Liver (tissue), 9 donors: ENCODE results near the gene ABCC9. TPM values are rescaled to one million over a fixed set of nuclear protein-coding genes. Genes with fewer than 3 reads are reported as not detected.

Source experiments
- DNase-seq: peaks from one replicate; pipeline ENCODE4 v3.0.0-alpha.2; 2017; ENCODE audit warnings: low spot score
- H3K27ac ChIP-seq, 2 donors: one replicate each; pipeline ENCODE4 v1.7.0; 2013; ENCODE audit warnings: inconsistent platforms in 2 of 2, low read length in 2 of 2, control low read depth in 1 of 2, low read depth in 1 of 2, mild to moderate bottlenecking in 1 of 2
- H3K27me3 ChIP-seq, 4 donors: one replicate each; pipeline versions ENCODE4 v1.6.1 to v1.7.0; 2013; ENCODE audit warnings: low read length in 3 of 4, inconsistent platforms in 1 of 4, mild to moderate bottlenecking in 1 of 4, moderate library complexity in 1 of 4; ENCODE audit not compliant: control insufficient read depth in 4 of 4, insufficient read depth in 4 of 4
- H3K36me3 ChIP-seq, 4 donors: one replicate each; pipeline versions ENCODE4 v1.6.1 to v1.7.0; 2013; ENCODE audit warnings: low read length in 3 of 4, mild to moderate bottlenecking in 3 of 4, low read depth in 1 of 4, moderate library complexity in 1 of 4; ENCODE audit not compliant: control insufficient read depth in 4 of 4, insufficient read depth in 3 of 4
- H3K4me1 ChIP-seq, 4 donors: one replicate each; pipeline versions ENCODE4 v1.6.1 to v1.7.0; 2013; ENCODE audit warnings: low read length in 3 of 4, mild to moderate bottlenecking in 3 of 4, moderate library complexity in 1 of 4; ENCODE audit not compliant: control insufficient read depth in 4 of 4, insufficient read depth in 4 of 4
- H3K4me3 ChIP-seq, 3 donors: one replicate each; pipeline versions ENCODE4 v1.6.1 to v1.7.0; 2013; ENCODE audit warnings: low read length in 3 of 3, control low read depth in 1 of 3, low read depth in 1 of 3, mild to moderate bottlenecking in 1 of 3
- H3K9ac ChIP-seq, 2 donors: one replicate each; pipeline ENCODE4 v1.7.0; 2013; ENCODE audit warnings: low read length in 2 of 2, mild to moderate bottlenecking in 2 of 2, moderate library complexity in 2 of 2, control low read depth in 1 of 2, low read depth in 1 of 2
- H3K9me3 ChIP-seq, 4 donors: one replicate each; pipeline versions ENCODE4 v1.6.1 to v1.7.0; 2013; ENCODE audit warnings: low read length in 3 of 4; ENCODE audit not compliant: control insufficient read depth in 4 of 4
- EGR1 ChIP-seq, 2 donors: IDR thresholded peaks; 2 replicates each; pipeline ENCODE4 v1.6.1; 2016 to 2018; ENCODE audit warnings: antibody characterized with exemption in 2 of 2, low read depth in 2 of 2
- FOXA1 ChIP-seq: IDR thresholded peaks from 2 replicates; pipeline ENCODE4 v1.6.1; 2016; ENCODE audit warnings: antibody characterized with exemption
- FOXA2 ChIP-seq: IDR thresholded peaks from 2 replicates; pipeline ENCODE4 v1.6.1; 2016; ENCODE audit warnings: antibody characterized with exemption
- GABPA ChIP-seq, 2 donors: IDR thresholded peaks in 1 of 2; conservative IDR thresholded peaks in 1 of 2; 2 replicates each; pipeline ENCODE4 v1.6.1; 2016; ENCODE audit warnings: antibody characterized with exemption in 2 of 2, mild to moderate bottlenecking in 1 of 2, moderate library complexity in 1 of 2
- HNF4A ChIP-seq, 2 donors: conservative IDR thresholded peaks; 2 replicates each; pipeline ENCODE4 v1.6.1; 2016; ENCODE audit warnings: antibody characterized with exemption in 2 of 2, mild to moderate bottlenecking in 2 of 2
- HNF4G ChIP-seq: IDR thresholded peaks from 2 replicates; pipeline ENCODE4 v1.6.1; 2016; ENCODE audit warnings: antibody characterized with exemption
- JUND ChIP-seq, 2 donors: IDR thresholded peaks; 2 replicates each; pipeline ENCODE4 v1.6.1; 2016; ENCODE audit warnings: antibody characterized with exemption in 2 of 2
- NR2F2 ChIP-seq: IDR thresholded peaks from 2 replicates; pipeline ENCODE4 v1.6.1; 2016; ENCODE audit warnings: antibody characterized with exemption
- RAD21 ChIP-seq, 2 donors: IDR thresholded peaks; 2 replicates each; pipeline ENCODE4 v1.6.1; 2016; ENCODE audit warnings: antibody characterized with exemption in 2 of 2, mild to moderate bottlenecking in 2 of 2
- REST ChIP-seq: IDR thresholded peaks from 2 replicates; pipeline ENCODE4 v1.6.1; 2016; ENCODE audit warnings: antibody characterized with exemption, mild to moderate bottlenecking
- RXRA ChIP-seq, 2 donors: IDR thresholded peaks; 2 replicates each; pipeline ENCODE4 v1.6.1; 2017 to 2018; ENCODE audit warnings: antibody characterized with exemption in 2 of 2, mild to moderate bottlenecking in 1 of 2
- SP1 ChIP-seq: IDR thresholded peaks from 2 replicates; pipeline ENCODE4 v1.6.1; 2018; ENCODE audit warnings: antibody characterized with exemption, mild to moderate bottlenecking
- TAF1 ChIP-seq: conservative IDR thresholded peaks from 2 replicates; pipeline ENCODE4 v1.6.1; 2016; ENCODE audit warnings: antibody characterized with exemption, mild to moderate bottlenecking
- YY1 ChIP-seq: IDR thresholded peaks from 2 replicates; pipeline ENCODE4 v1.6.1; 2016; ENCODE audit warnings: antibody characterized with exemption, mild to moderate bottlenecking
- ZBTB33 ChIP-seq: IDR thresholded peaks from 2 replicates; pipeline ENCODE4 v1.6.1; 2016; ENCODE audit warnings: antibody characterized with exemption
- WGBS: extraction: QIAGEN DNeasy Blood & Tissue Kit; methylation state at CpG from one replicate; pipeline ENCODE4 v1.1.7; 2013; 5-methylcytosine and 5-hydroxymethylcytosine counted together
- polyA plus RNA-seq, 2 donors: library from polyadenylated mRNA; stranded (reverse) in 1 of 2; unstranded in 1 of 2; fragments of 200-250 nt in 1 of 2; fragments of >200 nt in 1 of 2; fragmentation: Nextera tagmentation in 1 of 2; extraction: Ambion mirVana in 1 of 2; gene quantifications; one replicate each; pipeline versions ENCODE4 v1.2.1 to v1.2.3, GENCODE V29; 2013 to 2015
- total RNA-seq, 2 donors: library from RNA; depleted of rRNA; stranded (reverse); fragments of >200 nt; gene quantifications; one replicate each; pipeline ENCODE4 v1.2.3, GENCODE V29; 2014
- TF ChIP-seq, protein P1 (sequence below): IDR thresholded peaks from 2 replicates; pipeline ENCODE4 v1.6.1; 2016; ENCODE audit warnings: antibody characterized with exemption
- TF ChIP-seq, protein P2 (sequence below): IDR thresholded peaks from 2 replicates; pipeline ENCODE4 v1.6.1; 2016; ENCODE audit warnings: antibody characterized with exemption
- TF ChIP-seq, protein P3 (sequence below): fragments of 150-350 bp; IDR thresholded peaks from 2 replicates; pipeline ENCODE4 v1.5.1; 2017; ENCODE audit warnings: improper control_type of control experiment, low read depth, low read length; ENCODE audit not compliant: missing input control
- donor health status: healthy.
- donor health status: healthy.
- donor health status: healthy.
- donor health status: healthy.
- donor health status: healthy.

Gene ABCC9
- total and polyA plus RNA-seq, 4 donors = 2.7 to 55.6 (median 10.7) TPM

GRCh38 chr12:21814814-21815213, 126.4 kb downstream of the ABCC9 start:
- H3K36me3 ChIP-seq = peaks cover 0 to 10% (median 3%) of the 10 kb centered on the region in 4 donors
- no peak overlapping the region for H3K9ac ChIP-seq
- no peaks in the 10 kb centered on the region for H3K27me3 ChIP-seq
- peaks cover 1 to 59% (median 40%) of the 10 kb centered on the region in 4 donors for H3K4me1 ChIP-seq
- TF ChIP-seq RXRA (IDR thresholded peaks at IDR 0.05) (peak in 1 of 2 donors; percentile 8), JUND (IDR thresholded peaks at IDR 0.05) (peak in 1 of 2 donors; percentile 4)
- TF ChIP-seq, protein P1, sequence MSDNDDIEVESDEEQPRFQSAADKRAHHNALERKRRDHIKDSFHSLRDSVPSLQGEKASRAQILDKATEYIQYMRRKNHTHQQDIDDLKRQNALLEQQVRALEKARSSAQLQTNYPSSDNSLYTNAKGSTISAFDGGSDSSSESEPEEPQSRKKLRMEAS = no peak
- WGBS = 39% methylated on average over 3 of the region's 3 CpGs
- H3K27ac ChIP-seq = peak overlapping the region; percentile 10 to 48
- H3K9me3 ChIP-seq = no peaks in the 10 kb centered on the region
- DNase-seq = no peak
- no peak overlapping the region for H3K4me3 ChIP-seq

DNA sequence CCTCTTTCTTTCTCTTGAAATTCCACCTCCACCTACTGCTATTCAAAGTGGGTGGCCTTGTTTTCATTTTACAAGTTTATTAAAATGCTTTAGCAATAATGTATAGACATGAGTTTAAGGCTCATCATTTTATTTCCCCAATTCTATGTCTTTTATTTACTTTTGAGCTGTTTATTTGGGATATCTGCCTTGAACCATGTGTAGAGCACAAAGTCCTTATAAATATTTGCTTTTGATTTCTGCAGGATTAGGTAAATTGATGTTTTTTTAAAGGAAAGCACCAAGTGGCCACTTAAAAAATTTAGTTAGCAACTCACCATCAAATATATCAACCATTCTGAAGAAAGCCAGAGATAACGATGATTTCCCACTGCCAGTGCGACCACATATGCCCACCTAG, 126.9 kb downstream of the ABCC9 start:
- peak; percentile 89 for TF ChIP-seq FOXA2
- peak; percentile 33 to 48 for TF ChIP-seq RAD21 (IDR thresholded peaks at IDR 0.05)
- TF ChIP-seq RXRA (IDR thresholded peaks at IDR 0.05) = peak; percentile 57 to 69
- TF ChIP-seq HNF4G = peak; percentile 46
- no peak for TF ChIP-seq TAF1
- TF ChIP-seq ZBTB33 = peak; percentile 63
- TF ChIP-seq, protein P2, sequence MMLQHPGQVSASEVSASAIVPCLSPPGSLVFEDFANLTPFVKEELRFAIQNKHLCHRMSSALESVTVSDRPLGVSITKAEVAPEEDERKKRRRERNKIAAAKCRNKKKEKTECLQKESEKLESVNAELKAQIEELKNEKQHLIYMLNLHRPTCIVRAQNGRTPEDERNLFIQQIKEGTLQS = no peak
- TF ChIP-seq SP1 = peak; percentile 60
- peak; percentile 7 for TF ChIP-seq REST
- no peak for TF ChIP-seq NR2F2
- TF ChIP-seq, protein P1 = peak; percentile 58
- TF ChIP-seq, protein P3, sequence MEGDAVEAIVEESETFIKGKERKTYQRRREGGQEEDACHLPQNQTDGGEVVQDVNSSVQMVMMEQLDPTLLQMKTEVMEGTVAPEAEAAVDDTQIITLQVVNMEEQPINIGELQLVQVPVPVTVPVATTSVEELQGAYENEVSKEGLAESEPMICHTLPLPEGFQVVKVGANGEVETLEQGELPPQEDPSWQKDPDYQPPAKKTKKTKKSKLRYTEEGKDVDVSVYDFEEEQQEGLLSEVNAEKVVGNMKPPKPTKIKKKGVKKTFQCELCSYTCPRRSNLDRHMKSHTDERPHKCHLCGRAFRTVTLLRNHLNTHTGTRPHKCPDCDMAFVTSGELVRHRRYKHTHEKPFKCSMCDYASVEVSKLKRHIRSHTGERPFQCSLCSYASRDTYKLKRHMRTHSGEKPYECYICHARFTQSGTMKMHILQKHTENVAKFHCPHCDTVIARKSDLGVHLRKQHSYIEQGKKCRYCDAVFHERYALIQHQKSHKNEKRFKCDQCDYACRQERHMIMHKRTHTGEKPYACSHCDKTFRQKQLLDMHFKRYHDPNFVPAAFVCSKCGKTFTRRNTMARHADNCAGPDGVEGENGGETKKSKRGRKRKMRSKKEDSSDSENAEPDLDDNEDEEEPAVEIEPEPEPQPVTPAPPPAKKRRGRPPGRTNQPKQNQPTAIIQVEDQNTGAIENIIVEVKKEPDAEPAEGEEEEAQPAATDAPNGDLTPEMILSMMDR = no peak
- TF ChIP-seq YY1 = peak; percentile 45
- peak; percentile 72 for TF ChIP-seq FOXA1
- peak in 1 of 2 donors; percentile 22 for TF ChIP-seq EGR1 (IDR thresholded peaks at IDR 0.05; ENCODE audit: low read depth in 2 of 2)
- peak in 1 of 2 donors; percentile 47 for TF ChIP-seq JUND (IDR thresholded peaks at IDR 0.05)
- peak; percentile 93 to 94 for TF ChIP-seq HNF4A (conservative IDR thresholded peaks at IDR 0.05)
- TF ChIP-seq GABPA (IDR thresholded peaks at IDR 0.05 in 1 of 2, conservative IDR thresholded peaks at IDR 0.05 in 1 of 2) = no peak
- WGBS = 45% methylated on average over 2 of the region's 2 CpGs
- peaks cover 1 to 55% (median 35%) of the 10 kb centered on the region in 4 donors for H3K4me1 ChIP-seq
- peaks cover 0 to 13% (median 3%) of the 10 kb centered on the region in 4 donors for H3K36me3 ChIP-seq
- peak overlapping the region; percentile 51 to 61 for H3K27ac ChIP-seq
- no peaks in the 10 kb centered on the region for H3K27me3 ChIP-seq
- H3K4me3 ChIP-seq = no peak overlapping the region
- no peak overlapping the region for H3K9ac ChIP-seq
- DNase-seq = no peak
- no peaks in the 10 kb centered on the region for H3K9me3 ChIP-seq
